ENCODE results near the gene ASB2. TPM values are rescaled to one million over a fixed set of nuclear protein-coding genes. Genes with fewer than 3 reads are reported as not detected.
A peak's percentile ranks its signal among the peaks of the same experiment; 100 is the strongest.

The ASB2 gene
- total RNA-seq, 1 experiment from 2014 or later, result 0.21 TPM

GRCh38 chr14:93956514-93957332 is 19.6 kb downstream of the ASB2 start:
- no peaks in the 10 kb centered on the region for H3K27me3 ChIP-seq (ENCODE audit: control insufficient read depth, insufficient read depth, low read length)
- no peak overlapping the region for H3K4me3 ChIP-seq (ENCODE audit: insufficient read depth, low read depth, low read length)
- peak; percentile 50 for DNase-seq
- no peaks in the 10 kb centered on the region for H3K36me3 ChIP-seq (replicated peaks; ENCODE audit: control insufficient read depth, insufficient read depth, low read length)

GRCh38 chr14:93955850-93956481 is 20.4 kb downstream of the ASB2 start:
- no peaks in the 10 kb centered on the region for H3K36me3 ChIP-seq (replicated peaks; ENCODE audit: control insufficient read depth, insufficient read depth, low read length)
- H3K27me3 ChIP-seq (ENCODE audit: control insufficient read depth, insufficient read depth, low read length), result no peaks in the 10 kb centered on the region
- DNase-seq, result no peak
- H3K4me3 ChIP-seq (ENCODE audit: insufficient read depth, low read depth, low read length), result no peak overlapping the region

GRCh38 chr14:93954900-93955849 is 21.2 kb downstream of the ASB2 start:
- Histone ChIP-seq H3K27me3 (ENCODE audit: control insufficient read depth, insufficient read depth, low read length) (no peaks in the 10 kb centered on the region), H3K36me3 (replicated peaks; ENCODE audit: control insufficient read depth, insufficient read depth, low read length) (no peaks in the 10 kb centered on the region), H3K4me3 (ENCODE audit: insufficient read depth, low read depth, low read length) (no peak overlapping the region)
- DNase-seq, result no peak

GRCh38 chr14:93954516-93954830 is 21.9 kb downstream of the ASB2 start:
- no peak for DNase-seq
- no peaks in the 10 kb centered on the region for H3K27me3 ChIP-seq (ENCODE audit: control insufficient read depth, insufficient read depth, low read length)
- no peak overlapping the region for H3K4me3 ChIP-seq (ENCODE audit: insufficient read depth, low read depth, low read length)
- no peaks in the 10 kb centered on the region for H3K36me3 ChIP-seq (replicated peaks; ENCODE audit: control insufficient read depth, insufficient read depth, low read length)

- Histone ChIP-seq H3K36me3 (replicated peaks; ENCODE audit: control insufficient read depth, insufficient read depth, low read length) (no peaks in the 10 kb centered on the region), H3K4me3 (ENCODE audit: insufficient read depth, low read depth, low read length) (no peak overlapping the region), H3K27me3 (ENCODE audit: control insufficient read depth, insufficient read depth, low read length) (no peaks in the 10 kb centered on the region)
- DNase-seq, result peak; percentile 67
Measured at GRCh38 chr14:93953739-93954515, 22.4 kb downstream of the ASB2 start.

- DNase-seq, result peak; percentile 89
Measured at GRCh38 chr14:93953263-93953662, 23.1 kb downstream of the ASB2 start.

GRCh38 chr14:93952829-93953228 is 23.5 kb downstream of the ASB2 start:
- no peaks in the 10 kb centered on the region for H3K36me3 ChIP-seq (replicated peaks; ENCODE audit: control insufficient read depth, insufficient read depth, low read length)
- peak; percentile 55 for DNase-seq
- H3K27me3 ChIP-seq (ENCODE audit: control insufficient read depth, insufficient read depth, low read length), result no peaks in the 10 kb centered on the region

More at GRCh38 chr14:93953263-93953662, 23.1 kb downstream of the ASB2 start:
- no peak overlapping the region for H3K4me3 ChIP-seq (ENCODE audit: insufficient read depth, low read depth, low read length)
- H3K27me3 ChIP-seq (ENCODE audit: control insufficient read depth, insufficient read depth, low read length), result no peaks in the 10 kb centered on the region
- H3K36me3 ChIP-seq (replicated peaks; ENCODE audit: control insufficient read depth, insufficient read depth, low read length), result no peaks in the 10 kb centered on the region

GRCh38 chr14:93951635-93952540 is 24.5 kb downstream of the ASB2 start:
- Histone ChIP-seq H3K4me3 (ENCODE audit: insufficient read depth, low read depth, low read length) (no peak overlapping the region), H3K36me3 (replicated peaks; ENCODE audit: control insufficient read depth, insufficient read depth, low read length) (no peaks in the 10 kb centered on the region), H3K27me3 (ENCODE audit: control insufficient read depth, insufficient read depth, low read length) (no peaks in the 10 kb centered on the region)
- no peak for DNase-seq

More at GRCh38 chr14:93952829-93953228, 23.5 kb downstream of the ASB2 start:
- H3K4me3 ChIP-seq (ENCODE audit: insufficient read depth, low read depth, low read length), result no peak overlapping the region

GRCh38 chr14:93950948-93951634 is 25.3 kb downstream of the ASB2 start:
- Histone ChIP-seq H3K27me3 (ENCODE audit: control insufficient read depth, insufficient read depth, low read length) (no peaks in the 10 kb centered on the region), H3K36me3 (replicated peaks; ENCODE audit: control insufficient read depth, insufficient read depth, low read length) (no peaks in the 10 kb centered on the region), H3K4me3 (ENCODE audit: insufficient read depth, low read depth, low read length) (no peak overlapping the region)
- no peak for DNase-seq

GRCh38 chr14:93949511-93950075 is 26.8 kb downstream of the ASB2 start:
- Histone ChIP-seq H3K4me3 (ENCODE audit: insufficient read depth, low read depth, low read length) (no peak overlapping the region), H3K36me3 (replicated peaks; ENCODE audit: control insufficient read depth, insufficient read depth, low read length) (no peaks in the 10 kb centered on the region), H3K27me3 (ENCODE audit: control insufficient read depth, insufficient read depth, low read length) (no peaks in the 10 kb centered on the region)
- no peak for DNase-seq

GRCh38 chr14:93947282-93947681 is 29.1 kb downstream of the ASB2 start:
- no peak for DNase-seq
- no peaks in the 10 kb centered on the region for H3K36me3 ChIP-seq (replicated peaks; ENCODE audit: control insufficient read depth, insufficient read depth, low read length)
- H3K4me3 ChIP-seq (ENCODE audit: insufficient read depth, low read depth, low read length), result no peak overlapping the region
- H3K27me3 ChIP-seq (ENCODE audit: control insufficient read depth, insufficient read depth, low read length), result no peaks in the 10 kb centered on the region; the same call in 1 of the 2 replicates

- DNase-seq, result no peak
- Histone ChIP-seq H3K4me3 (ENCODE audit: insufficient read depth, low read depth, low read length) (no peak overlapping the region), H3K36me3 (replicated peaks; ENCODE audit: control insufficient read depth, insufficient read depth, low read length) (no peaks in the 10 kb centered on the region), H3K27me3 (ENCODE audit: control insufficient read depth, insufficient read depth, low read length) (no peaks in the 10 kb centered on the region; the same call in 1 of the 2 replicates)
Measured at GRCh38 chr14:93946541-93947090, 29.8 kb downstream of the ASB2 start.
